BJ (cell line): Measurements from ENCODE around the gene CUX1. TPM values are rescaled to one million over a fixed set of nuclear protein-coding genes. Genes with fewer than 3 reads are reported as not detected.

ENCODE experiments used
- CTCF ChIA-PET: fragments of 350-600 bp; formaldehyde crosslinking; extraction: SDS; loops from one replicate; lab custom pipeline; 2021; ENCODE audit warnings: antibody characterized with exemption, inconsistent platforms; lab: Yijun Ruan, JAX
- POLR2A ChIA-PET: fragments of 300-600 bp; sonication (Branson Sonifier 250); formaldehyde crosslinking; extraction: SDS; loops from one replicate; lab custom pipeline; 2021; ENCODE audit warnings: antibody characterized with exemption; lab: Charles Lee
- DNase-seq: peaks from one replicate; pipeline ENCODE4 v3.0.0-alpha.2; 2011; ENCODE audit warnings: low read depth
- H3K27me3 ChIP-seq: 2 replicates; pipeline ENCODE4 v1.6.0; 2011; ENCODE audit warnings: low read length; ENCODE audit not compliant: control insufficient read depth, insufficient read depth
- H3K36me3 ChIP-seq: 2 replicates; pipeline ENCODE4 v1.5.1; 2011; ENCODE audit warnings: low read length; ENCODE audit not compliant: control insufficient read depth, insufficient read depth
- H3K4me3 ChIP-seq: 2 replicates; pipeline ENCODE4 v1.5.1; 2011; ENCODE audit warnings: low read depth, mild to moderate bottlenecking, control low read depth, low read length
- polyA plus RNA-seq: library from polyadenylated mRNA; depleted of rRNA; stranded (reverse); fragments of >200 nt; gene quantifications from 2 replicates; pipeline ENCODE4 v1.2.3, GENCODE V29; 2011
- TF ChIP-seq, protein P1 (sequence below): IDR thresholded peaks from 2 replicates; pipeline ENCODE4 v1.5.1; 2011; ENCODE audit warnings: low read depth, mild to moderate bottlenecking, control low read depth, inconsistent platforms, low read length, moderate library complexity; ENCODE audit not compliant: insufficient read depth

CUX1 gene
- polyA plus RNA-seq, 1 experiment: 36.5 TPM

GRCh38 chr7:102096012-102096332 is 278.5 kb downstream of the CUX1 start:
- no peaks in the 10 kb centered on the region; the same call in 1 of the 2 replicates for H3K36me3 ChIP-seq
- TF ChIP-seq, protein P1, sequence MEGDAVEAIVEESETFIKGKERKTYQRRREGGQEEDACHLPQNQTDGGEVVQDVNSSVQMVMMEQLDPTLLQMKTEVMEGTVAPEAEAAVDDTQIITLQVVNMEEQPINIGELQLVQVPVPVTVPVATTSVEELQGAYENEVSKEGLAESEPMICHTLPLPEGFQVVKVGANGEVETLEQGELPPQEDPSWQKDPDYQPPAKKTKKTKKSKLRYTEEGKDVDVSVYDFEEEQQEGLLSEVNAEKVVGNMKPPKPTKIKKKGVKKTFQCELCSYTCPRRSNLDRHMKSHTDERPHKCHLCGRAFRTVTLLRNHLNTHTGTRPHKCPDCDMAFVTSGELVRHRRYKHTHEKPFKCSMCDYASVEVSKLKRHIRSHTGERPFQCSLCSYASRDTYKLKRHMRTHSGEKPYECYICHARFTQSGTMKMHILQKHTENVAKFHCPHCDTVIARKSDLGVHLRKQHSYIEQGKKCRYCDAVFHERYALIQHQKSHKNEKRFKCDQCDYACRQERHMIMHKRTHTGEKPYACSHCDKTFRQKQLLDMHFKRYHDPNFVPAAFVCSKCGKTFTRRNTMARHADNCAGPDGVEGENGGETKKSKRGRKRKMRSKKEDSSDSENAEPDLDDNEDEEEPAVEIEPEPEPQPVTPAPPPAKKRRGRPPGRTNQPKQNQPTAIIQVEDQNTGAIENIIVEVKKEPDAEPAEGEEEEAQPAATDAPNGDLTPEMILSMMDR: no peak
- no peak for DNase-seq
- no peak overlapping the region for H3K4me3 ChIP-seq
- no peaks in the 10 kb centered on the region for H3K27me3 ChIP-seq
- CTCF ChIA-PET: interaction anchor here (1.0 kb wide), 1 partner anchor 278 kb away, joined by 3 read pairs; no protein-coding TSS in a partner anchor
- POLR2A ChIA-PET: no interaction called here

DNA sequence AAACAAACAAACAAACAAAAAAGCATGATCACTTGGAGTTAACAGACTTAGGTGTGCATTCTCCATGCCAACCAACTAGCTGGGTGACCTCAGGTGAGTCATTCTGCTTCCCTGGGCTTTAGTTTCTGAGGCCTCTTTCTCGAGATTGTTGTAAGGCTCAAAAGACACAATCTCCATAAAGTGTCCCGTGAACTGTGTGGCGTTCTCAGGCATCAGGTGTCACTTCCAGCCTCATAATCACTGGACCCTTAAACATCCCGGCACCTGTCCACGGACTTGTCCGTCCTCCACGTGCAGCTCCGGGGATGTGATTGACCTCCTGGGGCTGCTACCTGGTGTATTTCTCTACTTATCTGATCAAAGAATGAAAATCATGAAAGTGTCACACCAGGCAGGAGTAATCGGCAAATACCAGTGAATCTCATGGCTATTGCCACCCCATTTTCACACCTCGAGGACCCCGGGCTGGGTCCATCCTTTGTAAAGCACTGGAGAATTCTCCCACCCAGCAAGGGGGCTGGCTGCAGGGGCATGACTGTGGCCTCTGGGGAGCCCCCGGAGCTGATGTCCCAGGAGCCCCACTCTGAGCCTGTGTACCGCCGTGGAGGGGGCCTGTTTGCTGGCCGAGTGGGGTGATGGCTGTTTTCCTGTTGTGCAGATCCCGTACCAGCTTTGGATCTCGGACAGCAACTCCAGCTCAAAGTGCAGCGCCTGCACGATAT is 279.4 kb downstream of the CUX1 start:
- no peak for DNase-seq
- no peak overlapping the region for H3K4me3 ChIP-seq
- peaks cover 1% of the 10 kb centered on the region; the same call in 1 of the 2 replicates for H3K36me3 ChIP-seq
- CTCF ChIA-PET: interaction anchor here (1.1 kb wide), 1 partner anchor 553 kb away, joined by 3 read pairs; no protein-coding TSS in a partner anchor
- POLR2A ChIA-PET: no interaction called here
- no peaks in the 10 kb centered on the region for H3K27me3 ChIP-seq
- TF ChIP-seq, protein P1: no peak

DNA sequence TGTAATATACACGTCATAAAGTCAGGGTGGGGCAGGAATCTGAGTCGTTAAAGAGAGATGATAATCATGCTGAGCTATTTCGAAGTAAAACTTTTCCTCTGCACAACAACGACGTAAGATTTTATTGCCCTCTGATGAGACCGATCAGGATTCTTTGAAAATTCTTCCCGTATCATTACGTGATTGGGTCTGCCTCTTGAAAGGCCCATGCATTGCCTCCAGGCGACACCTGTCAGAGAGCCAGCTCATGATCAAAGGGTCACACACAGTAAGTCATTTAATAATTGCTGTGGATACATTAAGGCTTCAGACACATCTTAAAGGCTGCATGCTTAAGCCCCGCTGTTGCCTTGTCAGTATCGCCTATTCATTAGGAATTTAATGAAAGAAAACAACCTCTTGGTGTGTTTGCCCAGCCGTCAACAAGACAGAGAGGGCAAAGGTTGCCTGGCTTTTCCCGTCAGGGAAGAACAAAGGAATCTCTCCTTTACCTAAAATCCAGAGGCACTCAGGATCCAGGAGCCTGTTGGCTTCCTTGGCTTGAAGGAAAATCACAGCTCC is 280.3 kb downstream of the CUX1 start:
- Histone ChIP-seq H3K36me3 (peaks cover 1% of the 10 kb centered on the region; the same call in 1 of the 2 replicates), H3K4me3 (no peak overlapping the region), H3K27me3 (no peaks in the 10 kb centered on the region)
- POLR2A ChIA-PET: no interaction called here
- CTCF ChIA-PET: interaction anchor here (0.5 to 1.1 kb wide), 2 partner anchors 113 to 554 kb away, joined by 3 read pairs; no protein-coding TSS in a partner anchor
- TF ChIP-seq, protein P1: no peak
- peak; percentile 79 for DNase-seq

- no peak for DNase-seq
- Histone ChIP-seq H3K27me3 (no peaks in the 10 kb centered on the region), H3K4me3 (no peak overlapping the region), H3K36me3 (peaks cover 4% of the 10 kb centered on the region; the same call in 1 of the 2 replicates)
- TF ChIP-seq, protein P1: no peak
- ChIA-PET CTCF (interaction anchor here (1.4 kb wide), 1 partner anchor 10 kb away, joined by 3 read pairs; no protein-coding TSS in a partner anchor), POLR2A (no interaction called here)
Observed at GRCh38 chr7:102098986-102099385, 281.6 kb downstream of the CUX1 start.

DNA sequence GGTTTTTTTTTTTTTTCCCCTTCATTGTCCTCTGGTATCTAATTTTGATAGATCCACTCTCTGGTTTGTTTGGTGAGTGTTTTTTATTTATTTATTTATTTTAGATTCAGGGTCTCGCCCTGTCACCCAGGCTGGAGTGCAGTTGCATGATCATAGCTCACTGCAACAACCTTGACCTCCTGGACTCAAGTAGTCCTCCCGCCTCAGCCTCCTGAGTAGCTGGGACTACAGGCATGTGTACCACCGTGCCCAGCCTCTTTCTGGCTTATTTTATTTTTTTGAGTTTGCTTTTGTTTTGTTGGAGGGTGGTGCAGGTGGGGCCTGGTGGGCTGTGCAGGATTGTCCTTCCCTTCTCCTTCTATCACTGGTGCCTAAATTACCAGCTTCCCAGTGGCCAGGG is 282.0 kb downstream of the CUX1 start:
- ChIA-PET CTCF (interaction anchor here (1.4 kb wide), 1 partner anchor 9 kb away, joined by 3 read pairs; no protein-coding TSS in a partner anchor), POLR2A (no interaction called here)
- DNase-seq: no peak
- no peak overlapping the region for H3K4me3 ChIP-seq
- H3K27me3 ChIP-seq: no peaks in the 10 kb centered on the region
- TF ChIP-seq, protein P1: no peak
- H3K36me3 ChIP-seq: peaks cover 4% of the 10 kb centered on the region; the same call in 1 of the 2 replicates
